ENCODE results near the gene SP2. TPM values are rescaled to one million over a fixed set of nuclear protein-coding genes. Genes with fewer than 3 reads are reported as not detected.

The SP2 gene
- total RNA-seq, 1 donor from 2014 or later = 12.1 TPM

DNA sequence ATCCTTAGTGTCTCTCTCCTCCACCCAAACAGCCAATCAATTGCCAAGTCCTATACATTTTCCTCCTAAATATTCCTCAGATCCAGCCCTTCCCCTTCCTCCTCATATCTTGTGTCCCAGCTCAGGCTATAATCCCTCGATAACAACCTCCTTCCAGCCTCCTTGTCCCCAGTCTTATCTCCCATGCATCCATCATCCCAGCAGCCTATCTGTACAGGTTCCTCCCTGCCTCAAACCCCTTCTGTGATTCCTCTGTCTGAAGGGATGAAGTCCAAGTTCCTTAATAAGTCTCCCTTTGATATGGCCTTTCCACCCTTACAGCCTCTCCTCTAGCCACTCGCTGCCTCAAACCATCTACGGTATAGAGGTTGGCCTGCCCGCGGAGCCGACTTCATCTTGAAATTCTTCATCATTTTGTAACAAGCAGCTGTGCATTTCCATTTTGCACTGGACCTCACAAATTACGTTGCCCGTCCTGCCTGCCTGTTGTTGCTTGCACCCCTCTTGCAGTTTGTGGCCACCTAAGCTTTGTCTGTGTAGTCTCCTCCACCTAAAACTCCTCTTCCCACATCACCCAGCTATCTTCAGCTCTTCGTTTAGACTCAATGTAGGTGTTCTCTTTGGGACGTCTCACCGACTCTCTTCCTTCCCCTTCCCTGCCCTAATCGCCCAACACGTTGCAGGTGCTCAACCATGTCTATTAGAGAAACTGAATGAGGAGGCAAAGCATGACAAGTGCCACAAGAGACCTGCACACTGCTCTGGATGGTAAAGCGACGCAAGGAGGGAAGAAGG lies 74.1 kb downstream of the SP2 start:
- TF ChIP-seq CTCF (IDR thresholded peaks at IDR 0.05; ENCODE audit: insufficient read depth, low read depth, low read length) (no peak), EZH2 (IDR thresholded peaks at IDR 0.05; ENCODE audit: insufficient read depth, low read length) (no peak)
- Histone ChIP-seq H3K27me3 (ENCODE audit: insufficient read depth, low read length) (no peaks in the 10 kb centered on the region), H3K4me3 (ENCODE audit: insufficient read depth, low read depth, low read length) (no peak overlapping the region), H2AFZ (ENCODE audit: low read depth, low read length) (peak overlapping the region; percentile 74), H3K9me3 (ENCODE audit: insufficient read depth, low read depth, low read length) (no peaks in the 10 kb centered on the region), H3K27ac (ENCODE audit: low read depth, low read length) (no peak overlapping the region), H4K20me1 (ENCODE audit: insufficient read depth, low read length) (no peaks in the 10 kb centered on the region), H3K4me1 (ENCODE audit: insufficient read depth, low read length) (peaks cover 20% of the 10 kb centered on the region), H3K9ac (ENCODE audit: low read length) (no peak overlapping the region), H3K36me3 (ENCODE audit: insufficient read depth, low read length) (peaks cover 4% of the 10 kb centered on the region), H3K79me2 (ENCODE audit: insufficient read depth, low read length) (peaks cover 6% of the 10 kb centered on the region), H3K4me2 (ENCODE audit: low read length) (peak overlapping the region; percentile 78)
- no peak for FAIRE-seq
- no peaks in the 10 kb centered on the region for H3K9me3 Mint-ChIP-seq (ENCODE audit: unreplicated experiment)
- no peak for DNase-seq (ENCODE audit: low read depth)
- peak overlapping the region; percentile 71 for H3K4me3 Mint-ChIP-seq (ENCODE audit: unreplicated experiment)
- peaks cover 9% of the 10 kb centered on the region for H3K4me1 Mint-ChIP-seq (ENCODE audit: low read depth, unreplicated experiment)
- peaks cover 2% of the 10 kb centered on the region for H3K36me3 Mint-ChIP-seq (ENCODE audit: low read depth, unreplicated experiment)
- H3K27ac Mint-ChIP-seq (ENCODE audit: unreplicated experiment) = no peak overlapping the region
- no peaks in the 10 kb centered on the region for H3K27me3 Mint-ChIP-seq (ENCODE audit: low read depth, unreplicated experiment)

- H3K27me3 Mint-ChIP-seq (ENCODE audit: low read depth, unreplicated experiment) = no peaks in the 10 kb centered on the region
- H3K4me1 Mint-ChIP-seq (ENCODE audit: low read depth, unreplicated experiment) = peaks cover 9% of the 10 kb centered on the region
- peak within 1 kb of the TSS; percentile 81 for H3K4me3 ChIP-seq (ENCODE audit: insufficient read depth, low read depth, low read length)
- peaks cover 6% of the 10 kb centered on the region for H3K79me2 ChIP-seq (ENCODE audit: insufficient read depth, low read length)
- H3K9me3 ChIP-seq (ENCODE audit: insufficient read depth, low read depth, low read length) = no peaks in the 10 kb centered on the region
- peak within 1 kb of the TSS; percentile 91 for H3K4me3 Mint-ChIP-seq (ENCODE audit: unreplicated experiment)
- FAIRE-seq (peak; percentile 37), DNase-seq (ENCODE audit: low read depth) (peak; percentile 95)
- H2AFZ ChIP-seq (ENCODE audit: low read depth, low read length) = peak within 1 kb of the TSS; percentile 95
- no peaks in the 10 kb centered on the region for H4K20me1 ChIP-seq (ENCODE audit: insufficient read depth, low read length)
- peaks cover 7% of the 10 kb centered on the region for H3K36me3 ChIP-seq (ENCODE audit: insufficient read depth, low read length)
- peak within 1 kb of the TSS; percentile 90 for H3K9ac ChIP-seq (ENCODE audit: low read length)
- peak within 1 kb of the TSS; percentile 91 for H3K4me2 ChIP-seq (ENCODE audit: low read length)
- peak; percentile 56 for TF ChIP-seq CTCF (IDR thresholded peaks at IDR 0.05; ENCODE audit: insufficient read depth, low read depth, low read length)
- no peak for TF ChIP-seq EZH2 (IDR thresholded peaks at IDR 0.05; ENCODE audit: insufficient read depth, low read length)
- peak within 1 kb of the TSS; percentile 76 for H3K27ac ChIP-seq (ENCODE audit: low read depth, low read length)
- H3K36me3 Mint-ChIP-seq (ENCODE audit: low read depth, unreplicated experiment) = peaks cover 2% of the 10 kb centered on the region
- peak within 1 kb of the TSS; percentile 80 for H3K27ac Mint-ChIP-seq (ENCODE audit: unreplicated experiment)
- H3K27me3 ChIP-seq (ENCODE audit: insufficient read depth, low read length) = no peaks in the 10 kb centered on the region
- no peaks in the 10 kb centered on the region for H3K9me3 Mint-ChIP-seq (ENCODE audit: unreplicated experiment)
- H3K4me1 ChIP-seq (ENCODE audit: insufficient read depth, low read length) = peaks cover 20% of the 10 kb centered on the region
These were observed 74.9 kb downstream of the SP2 start, which contains the start of gene CDK5RAP3 for GRCh38 chr17:47970725-47971499. Gene CDK5RAP3 (plus strand): TSS chr17:47971113. CDS start chr17:47971147, 34 bp downstream.
